ENCODE measurements around the gene PRMT5. TPM values are rescaled to one million over a fixed set of nuclear protein-coding genes. Genes with fewer than 3 reads are reported as not detected.

The PRMT5 gene
- total RNA-seq, 1 donor from 2014 or later: 91.6 TPM

GRCh38 chr14:22939684-22940083 is 10.5 kb upstream of the PRMT5 start:
- FAIRE-seq: no peak
- peak overlapping the region; percentile 56 for H2AFZ ChIP-seq (ENCODE audit: low read depth, low read length)

DNA sequence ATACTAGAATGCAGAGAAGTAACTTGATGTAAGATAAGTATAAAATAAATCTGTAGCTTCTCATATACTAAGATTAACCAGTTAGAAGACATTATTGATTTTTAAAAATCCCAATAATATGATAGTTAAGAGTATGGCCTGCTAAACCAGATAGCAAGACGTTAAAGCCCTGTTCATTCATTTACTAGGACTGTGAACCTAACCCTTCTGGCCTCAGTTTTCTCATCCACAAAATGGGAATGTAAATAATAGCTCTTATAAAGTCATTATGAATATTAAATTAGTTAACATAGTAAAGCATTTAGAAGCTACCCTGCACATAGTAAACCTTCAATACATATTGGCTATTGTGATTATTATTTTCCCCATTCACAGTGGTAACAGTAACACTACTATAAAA is 6.0 kb upstream of the PRMT5 start:
- H2AFZ ChIP-seq (ENCODE audit: low read depth, low read length): no peak overlapping the region
- no peak overlapping the region for H3K4me3 ChIP-seq (ENCODE audit: insufficient read depth, low read depth, low read length)
- Mint-ChIP-seq H3K4me3 (ENCODE audit: unreplicated experiment) (no peak overlapping the region), H3K4me1 (ENCODE audit: low read depth, unreplicated experiment) (peaks cover 2% of the 10 kb centered on the region), H3K27ac (ENCODE audit: unreplicated experiment) (no peak overlapping the region), H3K9me3 (ENCODE audit: unreplicated experiment) (no peaks in the 10 kb centered on the region), H3K27me3 (ENCODE audit: low read depth, unreplicated experiment) (no peaks in the 10 kb centered on the region), H3K36me3 (ENCODE audit: low read depth, unreplicated experiment) (no peaks in the 10 kb centered on the region)
- no peaks in the 10 kb centered on the region for H3K27me3 ChIP-seq (ENCODE audit: insufficient read depth, low read length)
- H3K36me3 ChIP-seq (ENCODE audit: insufficient read depth, low read length): no peaks in the 10 kb centered on the region
- DNase-seq (ENCODE audit: low read depth) (no peak), FAIRE-seq (no peak)
- no peak overlapping the region for H3K4me2 ChIP-seq (ENCODE audit: low read length)
- H4K20me1 ChIP-seq (ENCODE audit: insufficient read depth, low read length): no peaks in the 10 kb centered on the region
- TF ChIP-seq CTCF (IDR thresholded peaks at IDR 0.05; ENCODE audit: insufficient read depth, low read depth, low read length) (no peak), EZH2 (IDR thresholded peaks at IDR 0.05; ENCODE audit: insufficient read depth, low read length) (no peak)
- no peak overlapping the region for H3K27ac ChIP-seq (ENCODE audit: low read depth, low read length)
- H3K9me3 ChIP-seq (ENCODE audit: insufficient read depth, low read depth, low read length): no peaks in the 10 kb centered on the region
- H3K4me1 ChIP-seq (ENCODE audit: insufficient read depth, low read length): peaks cover 1% of the 10 kb centered on the region
- H3K9ac ChIP-seq (ENCODE audit: low read length): no peak overlapping the region
- no peaks in the 10 kb centered on the region for H3K79me2 ChIP-seq (ENCODE audit: insufficient read depth, low read length)

More at GRCh38 chr14:22939684-22940083, 10.5 kb upstream of the PRMT5 start:
- Histone ChIP-seq H3K36me3 (ENCODE audit: insufficient read depth, low read length) (no peaks in the 10 kb centered on the region), H3K4me1 (ENCODE audit: insufficient read depth, low read length) (no peaks in the 10 kb centered on the region), H3K4me2 (ENCODE audit: low read length) (peak overlapping the region; percentile 50), H3K4me3 (ENCODE audit: insufficient read depth, low read depth, low read length) (no peak overlapping the region), H3K79me2 (ENCODE audit: insufficient read depth, low read length) (no peaks in the 10 kb centered on the region), H4K20me1 (ENCODE audit: insufficient read depth, low read length) (no peaks in the 10 kb centered on the region), H3K9ac (ENCODE audit: low read length) (no peak overlapping the region), H3K27me3 (ENCODE audit: insufficient read depth, low read length) (no peaks in the 10 kb centered on the region), H3K9me3 (ENCODE audit: insufficient read depth, low read depth, low read length) (no peaks in the 10 kb centered on the region), H3K27ac (ENCODE audit: low read depth, low read length) (no peak overlapping the region)
- no peak overlapping the region for H3K4me3 Mint-ChIP-seq (ENCODE audit: unreplicated experiment)
- no peak overlapping the region for H3K27ac Mint-ChIP-seq (ENCODE audit: unreplicated experiment)
- peak; percentile 41 for DNase-seq (ENCODE audit: low read depth)
- H3K4me1 Mint-ChIP-seq (ENCODE audit: low read depth, unreplicated experiment): peaks cover 2% of the 10 kb centered on the region
- no peaks in the 10 kb centered on the region for H3K9me3 Mint-ChIP-seq (ENCODE audit: unreplicated experiment)
- peaks cover 2% of the 10 kb centered on the region for H3K36me3 Mint-ChIP-seq (ENCODE audit: low read depth, unreplicated experiment)
- no peaks in the 10 kb centered on the region for H3K27me3 Mint-ChIP-seq (ENCODE audit: low read depth, unreplicated experiment)
- TF ChIP-seq CTCF (IDR thresholded peaks at IDR 0.05; ENCODE audit: insufficient read depth, low read depth, low read length) (no peak), EZH2 (IDR thresholded peaks at IDR 0.05; ENCODE audit: insufficient read depth, low read length) (no peak)

GRCh38 chr14:22932146-22932545 is 3.0 kb upstream of the PRMT5 start:
- no peak overlapping the region for H3K9ac ChIP-seq (ENCODE audit: low read length)
- H2AFZ ChIP-seq (ENCODE audit: low read depth, low read length): no peak overlapping the region
- no peak overlapping the region for H3K27ac ChIP-seq (ENCODE audit: low read depth, low read length)
- no peak for TF ChIP-seq EZH2 (IDR thresholded peaks at IDR 0.05; ENCODE audit: insufficient read depth, low read length)
- no peak overlapping the region for H3K4me3 Mint-ChIP-seq (ENCODE audit: unreplicated experiment)
- peaks cover 5% of the 10 kb centered on the region for H3K4me1 Mint-ChIP-seq (ENCODE audit: low read depth, unreplicated experiment)
- no peaks in the 10 kb centered on the region for H3K9me3 ChIP-seq (ENCODE audit: insufficient read depth, low read depth, low read length)
- no peak overlapping the region for H3K4me3 ChIP-seq (ENCODE audit: insufficient read depth, low read depth, low read length)
- peaks cover 3% of the 10 kb centered on the region for H4K20me1 ChIP-seq (ENCODE audit: insufficient read depth, low read length)
- no peaks in the 10 kb centered on the region for H3K27me3 Mint-ChIP-seq (ENCODE audit: low read depth, unreplicated experiment)
- H3K4me1 ChIP-seq (ENCODE audit: insufficient read depth, low read length): peaks cover 16% of the 10 kb centered on the region
- no peak overlapping the region for H3K4me2 ChIP-seq (ENCODE audit: low read length)
- FAIRE-seq (no peak), DNase-seq (ENCODE audit: low read depth) (no peak)
- no peaks in the 10 kb centered on the region for H3K36me3 Mint-ChIP-seq (ENCODE audit: low read depth, unreplicated experiment)
- peaks cover 19% of the 10 kb centered on the region for H3K79me2 ChIP-seq (ENCODE audit: insufficient read depth, low read length)
- no peaks in the 10 kb centered on the region for H3K27me3 ChIP-seq (ENCODE audit: insufficient read depth, low read length)
- no peak overlapping the region for H3K27ac Mint-ChIP-seq (ENCODE audit: unreplicated experiment)
- no peaks in the 10 kb centered on the region for H3K9me3 Mint-ChIP-seq (ENCODE audit: unreplicated experiment)
- no peaks in the 10 kb centered on the region for H3K36me3 ChIP-seq (ENCODE audit: insufficient read depth, low read length)
